GM21367 (cell line): Measurements from ENCODE around the gene KRTAP10-5.
"Not testable (repeated sequence)": the region's sequence is repeated elsewhere in the genome, so short reads cannot be mapped to it uniquely, and the experiment has no call there.

ENCODE experiments used
- ATAC-seq: cut with Tn5 transposase; IDR thresholded peaks from one replicate; pipeline ENCODE4 v1.9.1; 2021; ENCODE audit not compliant: unreplicated experiment

KRTAP10-5 gene

GRCh38 chr21:44572959-44573583, 7.3 kb downstream of the KRTAP10-5 start:
- no peak for ATAC-seq

GRCh38 chr21:44571844-44572782, 8.3 kb downstream of the KRTAP10-5 start:
- no peak for ATAC-seq

- ATAC-seq, result no peak
Observed at GRCh38 chr21:44571296-44571695, 9.1 kb downstream of the KRTAP10-5 start.

- no peak for ATAC-seq
Observed at GRCh38 chr21:44569861-44570517, 10.4 kb downstream of the KRTAP10-5 start.

- no peak for ATAC-seq
Observed at GRCh38 chr21:44568667-44569556, 11.5 kb downstream of the KRTAP10-5 start.

- no peak for ATAC-seq
Observed at GRCh38 chr21:44568261-44568660, 12.1 kb downstream of the KRTAP10-5 start.

GRCh38 chr21:44567481-44568171, 12.8 kb downstream of the KRTAP10-5 start:
- no peak for ATAC-seq

- ATAC-seq, result no peak
Observed at GRCh38 chr21:44566403-44566802, 14.0 kb downstream of the KRTAP10-5 start.

- no peak for ATAC-seq
Observed at GRCh38 chr21:44564886-44565598, 15.4 kb downstream of the KRTAP10-5 start.

- ATAC-seq, result no peak
Observed at GRCh38 chr21:44564099-44564498, 16.3 kb downstream of the KRTAP10-5 start.

GRCh38 chr21:44558695-44559094, 21.7 kb downstream of the KRTAP10-5 start, which contains the start of gene KRTAP10-3:
Gene KRTAP10-3, minus strand, starts transcription at chr21:44558795. Its CDS starts 80 bp downstream, at chr21:44558715.
- no peak for ATAC-seq

- ATAC-seq, result not testable (repeated sequence)
Observed at GRCh38 chr21:44558329-44558675, 22.1 kb downstream of the KRTAP10-5 start.

- ATAC-seq, result no peak
Observed at GRCh38 chr21:44557491-44558328, 22.7 kb downstream of the KRTAP10-5 start.

GRCh38 chr21:44556879-44557278, 23.5 kb downstream of the KRTAP10-5 start:
- no peak for ATAC-seq

- no peak for ATAC-seq
Observed at GRCh38 chr21:44555200-44555875, 25.1 kb downstream of the KRTAP10-5 start.

GRCh38 chr21:44552681-44553080, 27.7 kb downstream of the KRTAP10-5 start:
- ATAC-seq, result no peak

- no peak for ATAC-seq
Observed at GRCh38 chr21:44552136-44552535, 28.3 kb downstream of the KRTAP10-5 start.
